ENCODE results near the gene AFF3.

GRCh38 chr2:100143286-100143685 is 896 bp upstream of the AFF3 start:
- TF ChIP-seq, protein P1, sequence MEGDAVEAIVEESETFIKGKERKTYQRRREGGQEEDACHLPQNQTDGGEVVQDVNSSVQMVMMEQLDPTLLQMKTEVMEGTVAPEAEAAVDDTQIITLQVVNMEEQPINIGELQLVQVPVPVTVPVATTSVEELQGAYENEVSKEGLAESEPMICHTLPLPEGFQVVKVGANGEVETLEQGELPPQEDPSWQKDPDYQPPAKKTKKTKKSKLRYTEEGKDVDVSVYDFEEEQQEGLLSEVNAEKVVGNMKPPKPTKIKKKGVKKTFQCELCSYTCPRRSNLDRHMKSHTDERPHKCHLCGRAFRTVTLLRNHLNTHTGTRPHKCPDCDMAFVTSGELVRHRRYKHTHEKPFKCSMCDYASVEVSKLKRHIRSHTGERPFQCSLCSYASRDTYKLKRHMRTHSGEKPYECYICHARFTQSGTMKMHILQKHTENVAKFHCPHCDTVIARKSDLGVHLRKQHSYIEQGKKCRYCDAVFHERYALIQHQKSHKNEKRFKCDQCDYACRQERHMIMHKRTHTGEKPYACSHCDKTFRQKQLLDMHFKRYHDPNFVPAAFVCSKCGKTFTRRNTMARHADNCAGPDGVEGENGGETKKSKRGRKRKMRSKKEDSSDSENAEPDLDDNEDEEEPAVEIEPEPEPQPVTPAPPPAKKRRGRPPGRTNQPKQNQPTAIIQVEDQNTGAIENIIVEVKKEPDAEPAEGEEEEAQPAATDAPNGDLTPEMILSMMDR (IDR thresholded peaks at IDR 0.05): no peak
- TF ChIP-seq POLR2A (IDR thresholded peaks at IDR 0.05): no peak

All from right lobe of liver (tissue), 4 donors.